ENCODE measurements around the gene OR52E2.
"Not testable (repeated sequence)": the region's sequence is repeated elsewhere in the genome, so short reads cannot be mapped to it uniquely, and the experiment has no call there.

The OR52E2 gene

DNA sequence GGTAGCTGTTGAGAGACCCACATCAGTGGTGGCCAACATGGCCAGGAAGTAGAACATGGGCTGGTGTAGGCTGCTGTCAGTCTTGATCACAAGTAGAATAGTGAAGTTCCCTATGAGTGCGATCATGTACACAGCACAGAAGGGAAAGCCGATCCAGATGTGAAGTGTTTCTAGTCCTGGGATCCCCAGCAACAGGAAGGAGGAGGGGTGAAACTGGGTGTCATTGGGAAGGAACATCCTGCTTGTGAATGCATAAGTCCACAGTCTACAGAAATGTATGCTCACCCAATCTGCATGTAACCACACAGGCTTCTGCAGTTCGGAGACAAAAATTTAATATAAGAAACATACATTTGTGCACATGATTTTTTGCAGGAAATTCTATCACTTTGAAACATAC, at the start of gene OR52E2:
OR52E2 (minus strand) TSS at position 237 of the 400 bp plus-strand sequence; CDS start at position 237, 0 bp downstream.
- no peak for DNase-seq (ENCODE audit: low read depth in 2 of 2)

DNA sequence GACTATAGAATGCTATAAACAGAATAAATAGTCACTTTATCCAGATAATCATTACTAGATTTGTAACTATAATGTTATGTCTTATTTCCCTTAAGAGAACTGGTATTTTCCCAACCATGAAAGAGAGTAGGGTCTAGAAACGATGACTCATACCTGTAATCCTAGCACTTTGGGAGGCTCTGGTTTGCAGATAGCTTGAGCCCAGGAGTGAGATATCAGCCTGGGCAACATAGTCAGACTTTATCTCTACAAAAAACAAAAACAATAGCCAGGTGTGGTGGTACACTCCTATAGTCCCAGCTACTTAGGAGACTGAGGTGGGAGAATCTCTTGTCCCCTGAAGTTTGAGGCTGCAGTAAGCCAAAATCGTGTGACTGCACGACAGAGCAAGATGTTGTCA, 47.9 kb upstream of the OR52E2 start:
- DNase-seq (ENCODE audit: low read depth in 2 of 2): no peak

DNA sequence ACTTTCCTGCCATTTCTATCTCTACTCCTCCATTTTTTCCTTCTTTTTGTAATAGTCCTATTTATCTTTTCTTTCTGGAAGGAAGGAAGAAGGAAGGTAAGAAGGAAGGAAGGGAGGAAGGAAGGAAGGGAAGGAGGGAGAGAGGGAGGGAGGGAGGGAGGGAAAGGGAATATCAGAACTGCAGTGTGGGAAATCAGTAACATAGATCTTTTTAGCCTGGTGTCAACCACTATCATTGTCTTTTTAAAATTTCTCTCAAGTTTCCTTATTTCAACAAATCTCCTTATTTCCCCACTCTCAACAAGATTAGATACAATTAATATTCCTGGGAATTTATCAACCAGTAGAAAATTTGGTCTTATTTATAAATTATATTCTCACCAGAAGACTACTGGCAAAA, 43.6 kb upstream of the OR52E2 start:
- no peak for DNase-seq (ENCODE audit: low read depth in 2 of 2)

DNA sequence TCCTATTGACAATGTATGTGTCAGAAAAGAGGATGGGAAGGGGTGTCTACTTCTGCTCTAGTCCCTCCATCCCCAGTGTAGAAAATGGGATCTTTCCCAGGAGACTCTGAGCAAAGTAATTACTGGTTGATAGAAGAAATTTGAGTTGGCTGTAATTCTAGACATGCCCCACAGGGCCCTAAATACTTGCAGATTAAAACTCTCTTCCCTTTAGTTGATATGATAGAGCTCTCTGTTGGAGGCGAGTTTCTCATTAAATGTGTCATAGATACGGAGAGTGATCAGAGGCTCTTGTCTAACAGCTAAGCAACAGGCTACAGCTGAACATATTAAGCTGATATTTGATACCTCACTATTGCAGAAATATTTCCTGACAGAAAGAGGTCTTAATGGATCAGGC, 42.8 kb upstream of the OR52E2 start:
- DNase-seq (ENCODE audit: low read depth in 2 of 2): no peak

DNA sequence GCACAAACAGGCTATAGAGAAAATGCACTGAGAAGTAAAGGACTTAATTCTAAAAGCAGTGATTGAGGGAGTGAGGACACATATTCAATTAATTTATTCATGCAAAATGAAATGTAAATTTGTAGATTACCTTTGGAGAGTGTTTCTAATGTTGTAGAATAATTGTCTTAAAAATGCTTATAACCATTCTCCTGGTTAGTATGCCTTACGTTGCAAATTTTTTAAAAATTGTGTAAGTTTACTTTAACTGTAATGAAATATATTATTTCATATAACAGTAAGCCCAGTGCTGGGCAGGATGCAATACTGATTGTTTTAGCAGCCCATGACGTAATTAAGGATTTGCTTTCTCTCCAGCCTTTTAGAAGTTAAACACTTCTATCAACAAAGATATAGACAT, 36.6 kb upstream of the OR52E2 start:
- DNase-seq (ENCODE audit: low read depth in 2 of 2): no peak

DNA sequence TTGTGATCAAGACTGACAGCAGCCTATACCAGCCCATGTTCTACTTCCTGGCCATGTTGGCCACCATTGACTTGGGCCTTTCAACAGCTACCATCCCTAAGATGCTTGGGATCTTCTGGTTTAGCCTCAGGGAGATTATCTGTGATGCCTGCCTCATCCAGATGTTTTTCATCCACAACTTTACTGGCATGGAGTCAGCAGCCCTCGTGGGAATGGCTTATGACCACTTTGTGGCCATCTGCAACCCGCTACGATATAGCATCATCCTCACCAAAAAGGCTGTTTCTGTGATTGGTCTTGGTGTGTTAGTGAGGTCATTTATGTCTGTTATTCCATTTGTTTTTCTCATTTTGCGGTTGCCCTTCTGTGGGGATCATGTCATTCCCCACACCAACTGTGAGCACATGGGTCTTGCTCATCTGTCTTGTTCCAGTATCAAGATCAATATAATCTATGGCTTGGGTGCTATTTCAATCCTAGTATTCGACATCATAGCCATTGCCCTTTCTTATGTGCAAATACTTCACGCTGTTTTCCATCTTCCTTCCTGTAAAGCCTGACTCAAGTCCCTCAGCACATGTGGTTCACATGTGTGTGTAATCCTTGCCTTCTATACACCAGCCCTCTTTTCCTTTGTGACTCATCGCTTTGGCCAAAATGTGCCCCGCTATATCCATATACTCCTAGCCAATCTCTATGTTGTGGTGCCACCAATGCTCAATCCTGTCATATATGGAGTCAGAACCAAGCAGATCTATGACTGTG, 33.6 kb upstream of the OR52E2 start:
- no peak for DNase-seq (ENCODE audit: low read depth in 2 of 2)

DNA sequence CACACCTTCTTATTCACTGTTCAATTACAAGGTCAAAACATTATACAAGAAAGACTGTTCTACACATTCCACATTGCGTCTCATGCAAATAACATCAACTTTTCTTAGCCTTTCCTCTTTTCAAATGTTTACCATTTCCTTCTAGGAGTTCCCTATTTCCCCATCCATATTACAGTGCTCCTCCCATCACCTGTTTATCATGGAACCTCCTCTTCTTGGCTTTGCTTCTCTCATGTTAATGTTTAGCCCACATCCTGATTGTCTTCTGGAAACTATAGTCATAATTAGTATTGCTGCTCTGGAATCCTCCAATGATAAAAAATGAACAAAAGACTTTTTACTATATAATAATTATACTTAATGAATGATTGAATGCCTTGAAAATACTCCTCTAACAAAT, 31.2 kb upstream of the OR52E2 start:
- no peak for DNase-seq (ENCODE audit: low read depth in 2 of 2)

DNA sequence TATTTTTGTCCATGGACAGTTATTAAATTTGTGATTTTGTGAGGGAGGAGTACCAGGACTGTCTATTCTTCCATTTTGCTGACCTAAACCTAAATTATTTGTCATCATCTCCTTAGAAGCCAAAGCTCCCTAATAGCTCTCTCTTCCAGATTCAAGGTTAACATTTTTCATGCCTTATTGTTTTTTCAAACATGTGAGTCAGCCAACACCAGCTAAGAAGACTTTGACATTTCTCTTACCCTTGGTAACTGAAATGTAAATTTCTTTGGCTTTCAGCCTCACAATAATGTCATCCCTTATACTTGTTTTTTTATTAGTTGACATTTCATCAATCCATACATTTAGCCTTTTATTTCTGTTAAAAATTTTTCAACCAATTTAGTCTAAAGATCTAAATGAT, 29.1 kb upstream of the OR52E2 start:
- DNase-seq (ENCODE audit: low read depth in 2 of 2): no peak

DNA sequence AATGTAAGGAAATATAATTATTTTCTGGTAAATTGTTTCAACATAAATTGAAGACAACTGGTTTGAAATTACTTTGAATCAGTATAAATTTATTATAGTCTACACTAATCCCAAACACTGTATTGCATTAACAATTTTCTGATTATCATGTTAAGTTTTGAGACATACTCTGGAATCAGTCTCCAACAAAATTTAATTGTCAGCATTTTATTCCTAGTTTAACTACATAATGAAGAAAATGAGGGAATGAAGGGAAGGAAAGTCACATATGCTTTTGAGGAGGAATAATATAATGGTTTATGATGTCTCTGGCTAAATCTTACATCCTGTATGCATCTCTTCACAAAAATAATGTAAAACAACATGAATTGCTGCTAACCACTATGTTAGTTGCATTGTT, 24.2 kb upstream of the OR52E2 start:
- DNase-seq (ENCODE audit: low read depth in 2 of 2): no peak

DNA sequence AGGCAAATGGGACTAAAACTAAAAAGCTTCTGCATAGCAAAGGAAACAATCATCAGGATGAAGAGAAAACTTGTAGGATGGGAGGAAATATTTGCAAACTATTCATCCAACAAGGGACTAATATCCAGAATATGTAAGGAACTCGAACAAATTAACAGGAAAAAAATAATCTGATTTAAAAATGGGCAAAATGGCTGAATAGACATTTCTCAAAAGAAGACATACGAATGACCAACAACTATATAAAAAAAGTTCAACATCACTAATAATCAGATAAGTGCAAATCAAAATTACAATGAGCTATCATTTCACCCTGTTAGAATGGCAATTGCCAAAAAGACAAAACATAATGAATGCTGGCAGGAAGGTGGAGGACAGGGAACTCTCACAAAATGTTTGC, 22.0 kb upstream of the OR52E2 start:
- DNase-seq (ENCODE audit: low read depth in 2 of 2): no peak

DNA sequence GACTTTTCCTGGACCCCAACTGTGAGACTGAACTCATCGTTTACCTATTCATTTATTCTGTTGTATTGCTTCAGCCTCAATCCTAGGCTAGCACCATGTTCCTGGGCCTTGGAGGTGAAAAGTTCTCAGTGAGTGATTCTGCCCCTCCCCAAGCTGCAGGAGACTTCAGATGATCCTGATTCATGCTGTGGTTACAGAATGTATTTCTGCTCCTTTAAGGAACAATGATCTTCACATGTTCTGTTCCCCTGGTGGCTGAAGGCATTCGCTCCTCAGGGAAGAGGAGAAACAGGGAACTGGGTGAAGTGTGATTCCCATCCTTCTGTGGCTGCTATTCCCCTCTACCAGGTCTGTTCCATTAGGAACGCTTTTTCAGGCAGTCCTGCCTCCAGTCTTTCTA, 12.4 kb upstream of the OR52E2 start:
- DNase-seq (ENCODE audit: low read depth in 2 of 2): no peak

DNA sequence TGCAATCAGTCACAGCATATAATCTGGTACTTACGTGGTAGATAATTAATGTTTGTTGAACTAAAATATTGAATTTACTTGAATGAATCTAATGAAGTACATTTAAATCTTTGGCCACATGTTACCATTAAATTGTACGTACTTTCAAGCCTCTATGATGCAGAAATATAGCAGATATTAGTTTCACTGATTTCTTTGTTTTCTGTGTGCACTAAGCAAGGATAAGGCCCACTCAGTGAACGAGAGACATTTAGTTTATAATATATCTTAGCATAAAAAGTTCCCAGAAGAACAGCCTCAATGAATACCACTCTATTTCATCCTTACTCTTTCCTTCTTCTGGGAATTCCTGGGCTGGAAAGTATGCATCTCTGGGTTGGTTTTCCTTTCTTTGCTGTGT, 9.8 kb upstream of the OR52E2 start, which contains the start of gene OR52E1:
OR52E1 (plus strand) TSS at position 301 of the 400 bp plus-strand sequence.
- no peak for DNase-seq (ENCODE audit: low read depth in 2 of 2)

DNA sequence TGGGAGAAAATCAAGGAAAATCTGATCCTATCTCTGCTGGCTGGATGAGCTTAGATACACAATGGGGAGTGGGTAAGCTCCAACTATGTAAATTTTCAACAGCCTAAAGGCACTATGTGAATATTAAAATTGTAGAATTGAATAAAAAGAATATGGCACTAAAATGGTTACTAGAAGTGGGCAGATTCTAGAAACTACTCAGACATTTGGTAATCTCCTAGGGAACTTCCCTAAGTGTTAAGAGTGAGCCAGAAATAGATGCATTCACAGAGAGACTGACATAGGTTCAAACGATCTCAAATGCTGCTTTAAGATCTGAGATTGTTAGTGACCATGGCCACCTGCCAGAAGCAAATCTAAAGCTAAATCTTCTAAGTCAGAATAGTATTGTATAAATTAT, 5.6 kb upstream of the OR52E2 start:
- DNase-seq (ENCODE audit: low read depth in 2 of 2): no peak

DNA sequence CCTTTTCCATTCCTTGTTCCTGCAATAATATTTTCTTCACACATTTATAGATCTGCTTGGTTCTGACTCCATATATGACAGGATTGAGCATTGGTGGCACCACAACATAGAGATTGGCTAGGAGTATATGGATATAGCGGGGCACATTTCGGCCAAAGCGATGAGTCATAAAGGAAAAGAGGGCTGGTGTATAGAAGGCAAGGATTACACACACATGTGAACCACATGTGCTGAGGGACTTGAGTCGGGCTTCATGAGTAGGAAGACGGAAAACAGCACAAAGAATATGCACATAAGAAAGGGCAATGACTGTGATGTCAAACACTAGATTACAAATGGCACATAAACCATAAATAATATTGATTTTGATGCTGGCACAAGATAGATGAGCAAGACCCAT, 748 bp downstream of the OR52E2 start:
- not testable (repeated sequence) for DNase-seq (ENCODE audit: low read depth in 2 of 2)

DNA sequence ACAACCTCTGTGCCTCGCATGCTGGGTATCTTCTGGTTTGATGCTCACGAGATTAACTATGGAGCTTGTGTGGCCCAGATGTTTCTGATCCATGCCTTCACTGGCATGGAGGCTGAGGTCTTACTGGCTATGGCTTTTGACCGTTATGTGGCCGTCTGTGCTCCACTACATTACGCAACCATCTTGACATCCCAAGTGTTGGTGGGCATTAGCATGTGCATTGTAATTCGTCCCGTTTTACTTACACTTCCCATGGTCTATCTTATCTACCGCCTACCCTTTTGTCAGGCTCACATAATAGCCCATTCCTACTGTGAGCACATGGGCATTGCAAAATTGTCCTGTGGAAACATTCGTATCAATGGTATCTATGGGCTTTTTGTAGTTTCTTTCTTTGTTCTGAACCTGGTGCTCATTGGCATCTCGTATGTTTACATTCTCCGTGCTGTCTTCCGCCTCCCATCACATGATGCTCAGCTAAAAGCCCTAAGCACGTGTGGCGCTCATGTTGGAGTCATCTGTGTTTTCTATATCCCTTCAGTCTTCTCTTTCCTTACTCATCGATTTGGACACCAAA, 12.6 kb downstream of the OR52E2 start:
- DNase-seq (ENCODE audit: low read depth in 2 of 2): no peak

DNA sequence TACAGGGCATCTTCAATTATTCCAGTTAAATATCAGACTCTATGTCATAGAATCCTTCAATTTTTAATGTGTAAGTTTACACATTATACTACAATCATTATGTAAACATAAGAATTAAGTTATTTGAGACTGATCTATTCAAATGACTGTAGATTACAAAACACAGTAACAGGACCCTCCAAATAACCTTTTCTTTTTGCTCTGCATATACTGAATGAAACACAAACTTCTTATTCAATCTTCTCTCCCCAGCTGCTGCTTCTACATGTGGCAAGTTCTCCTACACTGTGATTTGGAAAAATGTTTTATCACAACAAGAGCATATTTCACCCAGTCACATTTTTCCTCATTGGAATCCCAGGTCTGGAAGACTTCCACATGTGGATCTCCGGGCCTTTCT, 13.2 kb downstream of the OR52E2 start, which contains the start of gene OR52J3:
OR52J3 (plus strand) TSS at position 301 of the 400 bp plus-strand sequence; CDS start at position 301, 0 bp downstream.
- DNase-seq (ENCODE audit: low read depth in 2 of 2): no peak

DNA sequence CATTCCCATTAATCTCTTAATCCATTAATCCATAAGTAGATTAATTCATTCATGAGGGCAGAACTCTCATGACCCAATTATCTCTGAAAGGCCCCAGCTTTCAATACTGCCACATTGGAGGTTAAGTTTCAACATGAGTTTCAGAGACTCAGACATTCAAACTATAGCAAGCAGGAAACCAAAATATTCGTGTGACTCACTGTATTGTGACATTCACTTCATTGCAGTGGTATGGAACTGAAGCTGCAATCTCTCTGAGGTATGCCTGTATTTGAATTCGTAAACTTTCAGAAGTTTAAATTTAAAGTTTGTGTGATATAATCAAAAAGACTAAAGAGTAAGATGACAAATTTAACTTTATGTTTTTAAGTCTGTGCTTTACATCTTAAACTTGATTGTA, 16.0 kb downstream of the OR52E2 start:
- DNase-seq (ENCODE audit: low read depth in 2 of 2): no peak

DNA sequence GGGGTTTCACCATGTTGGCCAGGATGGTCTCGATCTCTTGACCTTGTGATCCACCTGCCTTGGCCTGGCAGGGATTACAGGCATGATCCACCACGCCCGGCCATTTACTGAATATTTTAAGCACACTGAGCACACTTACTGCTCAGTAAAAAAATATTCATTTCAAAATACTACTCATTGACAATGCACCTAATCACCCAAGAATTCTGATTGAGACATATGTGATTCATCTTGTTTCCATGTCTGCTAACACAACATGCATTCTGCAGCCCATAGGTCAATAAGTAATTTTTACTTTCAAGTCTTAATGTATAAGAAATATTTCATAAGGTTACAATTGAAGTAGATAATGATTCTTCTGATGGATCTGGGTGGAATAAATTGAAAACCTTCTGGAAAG, 17.3 kb downstream of the OR52E2 start:
- DNase-seq (ENCODE audit: low read depth in 2 of 2): no peak

DNA sequence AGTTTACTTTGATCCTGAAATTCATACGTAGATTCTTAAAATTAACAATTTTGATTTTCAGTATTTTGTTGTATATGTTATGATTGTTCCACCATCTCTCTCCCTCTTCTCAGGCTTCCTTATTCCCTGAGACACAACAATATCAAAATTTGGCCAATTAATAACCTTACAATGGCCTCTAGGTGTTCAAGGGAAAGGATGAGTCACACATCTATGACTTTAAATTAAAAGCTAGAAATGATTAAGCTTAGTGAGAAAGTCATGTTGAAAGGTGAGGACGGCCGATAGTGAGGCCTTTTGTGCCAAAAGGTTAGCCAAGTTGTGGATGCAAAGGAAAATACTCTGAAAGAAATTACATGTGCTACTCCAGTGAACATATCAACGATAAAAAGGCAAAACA, 18.6 kb downstream of the OR52E2 start:
- DNase-seq (ENCODE audit: low read depth in 2 of 2): no peak

DNA sequence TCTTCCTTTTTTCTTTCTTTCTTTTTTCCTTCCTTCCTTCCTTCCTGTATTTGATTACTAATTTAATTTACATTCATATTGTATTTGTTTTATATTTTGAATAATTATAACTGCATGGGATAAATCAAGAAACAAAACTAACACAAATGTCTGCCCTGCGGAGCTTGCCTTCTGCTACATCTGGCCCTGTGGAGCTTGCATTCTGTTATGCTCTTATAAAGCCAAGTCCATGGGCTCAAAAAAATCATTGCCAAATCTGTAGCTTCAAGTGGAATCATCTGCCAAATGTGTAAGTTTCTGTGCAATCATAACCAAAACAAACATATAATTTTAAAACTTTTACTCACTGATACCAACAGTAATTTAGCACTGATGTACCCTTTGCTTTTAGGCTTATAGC, 21.1 kb downstream of the OR52E2 start:
- no peak for DNase-seq (ENCODE audit: low read depth in 2 of 2)

DNA sequence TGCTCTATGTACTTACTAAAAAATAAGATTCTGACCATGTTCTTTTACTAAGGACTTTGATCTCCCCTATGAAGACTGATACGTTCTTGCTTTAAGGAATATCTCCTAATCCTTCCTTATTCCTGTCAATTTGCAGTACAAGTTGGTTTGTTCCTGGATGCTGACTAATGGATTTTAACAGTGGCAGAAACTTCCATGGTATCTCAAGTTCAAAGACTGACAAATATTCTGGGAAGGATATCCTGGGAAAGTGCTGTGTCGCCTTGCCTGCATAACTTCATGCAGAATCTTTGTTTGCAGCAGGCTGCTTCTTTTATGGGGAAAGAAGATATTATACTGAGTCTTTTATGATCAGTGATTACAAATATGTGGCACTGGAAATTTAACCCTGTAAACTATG, 21.5 kb downstream of the OR52E2 start:
- no peak for DNase-seq (ENCODE audit: low read depth in 2 of 2)

DNA sequence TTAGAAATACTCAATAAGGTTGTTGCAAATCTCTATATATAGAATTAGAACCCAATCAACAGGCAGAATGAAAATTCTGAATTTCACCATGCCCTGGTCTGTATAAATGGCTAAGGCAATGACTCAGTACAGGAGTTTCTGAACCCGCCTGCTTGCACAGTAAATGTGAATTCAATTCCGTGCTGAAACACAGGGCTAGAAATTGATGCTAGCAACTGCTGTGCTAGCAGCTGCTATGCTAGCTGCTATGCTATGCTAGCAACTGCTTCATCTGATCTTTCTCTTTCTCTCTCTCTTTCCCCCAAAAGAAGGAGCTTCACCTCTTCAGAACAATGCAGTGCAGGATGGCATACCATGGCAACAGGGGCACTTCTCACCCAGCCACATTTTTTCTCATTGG, 22.8 kb downstream of the OR52E2 start:
- no peak for DNase-seq (ENCODE audit: low read depth in 2 of 2)

DNA sequence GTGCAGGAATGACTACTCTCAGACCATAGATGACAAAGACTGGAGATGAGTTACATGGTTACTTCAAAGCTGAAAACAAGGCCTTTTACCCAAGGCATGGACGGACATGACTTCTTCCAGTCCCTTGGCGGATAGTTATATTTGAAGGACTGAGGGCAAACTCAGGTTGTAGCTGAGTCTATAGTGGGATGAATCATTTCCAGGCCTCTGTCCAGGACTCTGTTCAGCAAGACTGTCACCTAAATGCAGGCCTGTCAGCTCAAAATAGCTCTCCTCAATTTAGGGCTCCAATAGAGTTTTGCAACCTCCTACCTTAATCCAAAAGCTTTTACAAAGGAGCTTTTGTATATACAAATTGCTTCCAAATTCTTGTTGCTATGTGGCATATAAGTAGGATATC, 37.4 kb downstream of the OR52E2 start:
- no peak for DNase-seq (ENCODE audit: low read depth in 2 of 2)

DNA sequence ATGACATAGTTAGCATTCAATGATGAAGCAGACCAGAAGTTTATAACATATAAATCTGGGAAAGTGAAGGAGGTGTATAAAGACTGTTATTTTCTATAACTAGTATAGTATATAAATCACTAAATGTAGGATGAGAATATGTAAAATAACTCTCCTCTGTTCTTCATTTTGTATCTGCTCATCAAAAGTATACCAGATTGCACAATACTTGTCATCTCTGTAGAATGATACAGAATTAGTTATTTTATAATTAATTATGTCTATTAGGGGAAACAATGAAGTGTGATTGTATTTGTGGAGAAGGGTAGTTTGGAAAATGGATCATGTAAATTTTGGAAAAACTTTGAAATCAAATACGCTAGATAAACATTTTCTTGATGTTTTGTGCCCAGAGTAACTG, 46.4 kb downstream of the OR52E2 start:
- no peak for DNase-seq (ENCODE audit: low read depth in 2 of 2)

Data from activated CD8-positive, alpha-beta memory T cell treated with anti-CD3 and anti-CD28 coated beads for 4 hours (primary cell).